Measurements from ENCODE around the gene HLA-DRA. TPM values are rescaled to one million over a fixed set of nuclear protein-coding genes. Genes with fewer than 3 reads are reported as not detected.

Gene HLA-DRA
- total and polyA plus RNA-seq, 2 donors (not counting 3 experiments of a cell fraction or from before 2014, with no cell fraction given) = not detected

DNA sequence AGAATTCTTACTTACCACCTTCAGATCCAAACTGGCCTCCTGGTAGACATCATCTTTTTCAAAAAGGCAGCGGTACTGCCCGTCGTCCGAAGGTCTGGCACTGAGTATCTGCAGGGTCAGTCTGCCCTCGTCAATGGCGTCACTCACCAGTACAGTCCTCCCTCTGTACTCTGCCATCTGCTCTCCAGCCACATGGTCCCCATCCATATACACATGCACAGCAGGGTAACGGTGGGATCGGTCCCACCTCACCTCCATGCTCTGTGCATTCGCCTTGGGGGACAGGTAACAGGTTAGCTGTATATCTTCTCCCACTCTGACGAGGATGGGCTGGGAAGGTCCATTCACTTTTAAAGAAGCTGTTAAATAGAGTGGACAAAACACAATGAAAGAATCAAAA, 43.7 kb upstream of the HLA-DRA start:
- CTCF ChIA-PET = no interaction called here
- Histone ChIP-seq H3K4me1 (ENCODE audit: control insufficient read depth, extremely low read depth, insufficient read depth, low read length) (peaks cover 13% of the 10 kb centered on the region), H3K27ac (ENCODE audit: insufficient read depth, low read depth, low read length) (no peak overlapping the region), H3K9ac (replicated peaks; ENCODE audit: extremely low read depth, insufficient read depth, low read length) (no peak overlapping the region), H3K9me3 (replicated peaks; ENCODE audit: control insufficient read depth, insufficient read depth, low read length) (no peaks in the 10 kb centered on the region), H3K4me3 (replicated peaks in 1 of 3; ENCODE audit: insufficient read depth in 1 of 3, low read depth in 1 of 3, low read length in 3 of 3) (no peak overlapping the region), H4K20me1 (replicated peaks; ENCODE audit: control insufficient read depth, extremely low read depth, insufficient read depth, low read length) (no peaks in the 10 kb centered on the region), H3K9me1 (replicated peaks; ENCODE audit: control insufficient read depth, extremely low read depth, insufficient read depth, low read length) (no peaks in the 10 kb centered on the region), H3K79me2 (ENCODE audit: control insufficient read depth, insufficient read depth, low read length) (no peaks in the 10 kb centered on the region), H2AFZ (ENCODE audit: low read depth, low read length) (no peak overlapping the region), H3K27me3 (ENCODE audit: control insufficient read depth in 2 of 2, insufficient read depth in 2 of 2, low read length in 2 of 2) (peaks cover 0 to 6% of the 10 kb centered on the region in 2 experiments), H3K4me2 (ENCODE audit: insufficient read depth, low read length) (no peak overlapping the region), H3K36me3 (ENCODE audit: control insufficient read depth in 2 of 2, extremely low read depth in 1 of 2, insufficient read depth in 2 of 2, low read length in 2 of 2) (no peaks in the 10 kb centered on the region)
- POLR2A ChIA-PET = no interaction called here
- FAIRE-seq (no peak), DNase-seq (ENCODE audit: low read depth, low spot score) (no peak)
- TF ChIP-seq POLR2A (IDR thresholded peaks at IDR 0.05; ENCODE audit: low read depth, low read length) (no peak), MAX (IDR thresholded peaks at IDR 0.05; ENCODE audit: insufficient read depth, insufficient read length) (no peak), EZH2 (IDR thresholded peaks at IDR 0.05; ENCODE audit: borderline replicate concordance, low read depth, low read length, severe bottlenecking) (no peak), MYC (IDR thresholded peaks at IDR 0.05; ENCODE audit: low read depth, low read length) (no peak), JUN (IDR thresholded peaks at IDR 0.05; ENCODE audit: borderline replicate concordance, insufficient read depth, insufficient read length, low read depth) (no peak), GATA2 (IDR thresholded peaks at IDR 0.05; ENCODE audit: insufficient read depth, insufficient read length, low read depth, low read length) (no peak), POLR2AphosphoS5 (IDR thresholded peaks at IDR 0.05; ENCODE audit: insufficient read depth, low read depth, low read length) (no peak), FOS (IDR thresholded peaks at IDR 0.05; ENCODE audit: borderline replicate concordance, insufficient read depth, low read length) (no peak), CTCF (IDR thresholded peaks at IDR 0.05; ENCODE audit: extremely low read depth in 1 of 2, insufficient read depth in 1 of 2, low read depth in 1 of 2, low read length in 2 of 2) (no peak)
- dilution Hi-C loops (cut with MboI; ENCODE audit: extremely low pct_ligation_motif_present, low sequenced_read_pairs) = no loop called here
- BruUV-seq (replicated peaks) = no TSS peak
- intact Hi-C loops (cut with micrococcal nuclease) = no loop called here

Data from endothelial cell of umbilical vein (primary cell).